ENCODE data around the gene MYO5B.

Gene MYO5B

DNA sequence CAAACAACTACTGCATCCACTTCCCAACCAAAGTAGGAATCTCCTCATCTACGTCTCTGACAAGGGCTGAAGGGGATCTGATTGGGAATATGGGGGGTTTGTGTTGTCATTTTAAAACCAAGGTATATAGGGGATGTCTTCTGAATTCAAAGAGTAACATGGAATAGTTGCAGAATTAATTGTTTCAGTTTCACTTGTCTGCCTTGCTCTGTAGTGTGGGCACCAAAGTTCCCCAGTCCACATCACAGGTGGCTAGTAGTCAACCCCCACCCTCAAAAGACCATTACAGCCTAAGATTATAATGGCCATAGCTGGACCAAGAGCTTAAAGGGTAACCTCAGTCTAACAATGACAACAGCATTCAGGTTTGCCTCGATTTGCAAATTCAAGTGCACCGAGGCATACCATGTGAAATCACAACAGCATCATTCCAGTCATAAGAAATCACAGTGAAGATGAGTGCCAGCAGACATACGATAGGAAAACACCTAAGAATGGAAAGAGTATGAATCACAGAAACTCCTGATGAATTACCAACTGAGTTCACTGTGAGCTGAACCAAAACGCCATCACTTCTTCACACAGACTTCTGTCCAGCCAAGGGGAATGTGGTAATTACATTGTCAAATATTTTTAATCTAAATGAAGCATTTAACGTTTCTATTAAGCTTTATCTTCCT is 52.4 kb downstream of the MYO5B start:
- DNase-seq (ENCODE audit: low read depth) = no peak
- H3K4me3 ChIP-seq (ENCODE audit: low read depth, low read length) = no peak overlapping the region
- TF ChIP-seq MAX (IDR thresholded peaks at IDR 0.05; ENCODE audit: low read depth, low read length) (no peak), POLR2A (IDR thresholded peaks at IDR 0.05; ENCODE audit: extremely low read depth, insufficient read length) (no peak), MYC (IDR thresholded peaks at IDR 0.05; ENCODE audit: low read depth, low read length) (no peak)
- TF ChIP-seq, protein P1, sequence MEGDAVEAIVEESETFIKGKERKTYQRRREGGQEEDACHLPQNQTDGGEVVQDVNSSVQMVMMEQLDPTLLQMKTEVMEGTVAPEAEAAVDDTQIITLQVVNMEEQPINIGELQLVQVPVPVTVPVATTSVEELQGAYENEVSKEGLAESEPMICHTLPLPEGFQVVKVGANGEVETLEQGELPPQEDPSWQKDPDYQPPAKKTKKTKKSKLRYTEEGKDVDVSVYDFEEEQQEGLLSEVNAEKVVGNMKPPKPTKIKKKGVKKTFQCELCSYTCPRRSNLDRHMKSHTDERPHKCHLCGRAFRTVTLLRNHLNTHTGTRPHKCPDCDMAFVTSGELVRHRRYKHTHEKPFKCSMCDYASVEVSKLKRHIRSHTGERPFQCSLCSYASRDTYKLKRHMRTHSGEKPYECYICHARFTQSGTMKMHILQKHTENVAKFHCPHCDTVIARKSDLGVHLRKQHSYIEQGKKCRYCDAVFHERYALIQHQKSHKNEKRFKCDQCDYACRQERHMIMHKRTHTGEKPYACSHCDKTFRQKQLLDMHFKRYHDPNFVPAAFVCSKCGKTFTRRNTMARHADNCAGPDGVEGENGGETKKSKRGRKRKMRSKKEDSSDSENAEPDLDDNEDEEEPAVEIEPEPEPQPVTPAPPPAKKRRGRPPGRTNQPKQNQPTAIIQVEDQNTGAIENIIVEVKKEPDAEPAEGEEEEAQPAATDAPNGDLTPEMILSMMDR (IDR thresholded peaks at IDR 0.05; ENCODE audit: low read depth, low read length) = no peak

GRCh38 chr18:50138181-50139064 is 56.5 kb downstream of the MYO5B start:
- TF ChIP-seq MYC (IDR thresholded peaks at IDR 0.05; ENCODE audit: low read depth, low read length) = no peak
- no peak for TF ChIP-seq MAX (IDR thresholded peaks at IDR 0.05; ENCODE audit: low read depth, low read length)
- TF ChIP-seq POLR2A (IDR thresholded peaks at IDR 0.05; ENCODE audit: extremely low read depth, insufficient read length) = no peak
- TF ChIP-seq, protein P1 (IDR thresholded peaks at IDR 0.05; ENCODE audit: low read depth, low read length) = no peak
- no peak for DNase-seq (ENCODE audit: low read depth)
- no peak overlapping the region for H3K4me3 ChIP-seq (ENCODE audit: low read depth, low read length)

DNA sequence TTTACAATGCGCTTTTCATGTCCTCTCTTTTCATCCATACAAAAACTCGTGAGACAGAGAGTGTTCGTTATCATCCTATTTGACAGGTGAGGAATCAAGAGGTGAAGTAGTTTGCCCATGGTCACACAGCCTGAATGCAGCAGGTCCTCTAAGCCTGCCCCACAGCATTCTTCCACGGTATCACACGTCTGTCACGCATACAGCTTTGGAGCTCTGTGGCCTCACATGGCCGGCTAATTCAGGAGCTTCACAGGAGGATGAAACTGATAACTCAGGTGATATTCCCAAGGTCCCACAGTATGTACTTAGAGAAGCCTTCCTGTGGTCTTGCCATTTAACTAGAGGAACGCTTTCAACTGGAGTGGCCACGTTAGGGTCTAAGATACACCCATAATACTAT is 59.0 kb downstream of the MYO5B start:
- TF ChIP-seq MAX (IDR thresholded peaks at IDR 0.05; ENCODE audit: low read depth, low read length) = no peak
- no peak for TF ChIP-seq POLR2A (IDR thresholded peaks at IDR 0.05; ENCODE audit: extremely low read depth, insufficient read length)
- TF ChIP-seq, protein P1 (IDR thresholded peaks at IDR 0.05; ENCODE audit: low read depth, low read length) = no peak
- TF ChIP-seq MYC (IDR thresholded peaks at IDR 0.05; ENCODE audit: low read depth, low read length) = no peak

GRCh38 chr18:50133526-50133925 is 61.4 kb downstream of the MYO5B start:
- TF ChIP-seq POLR2A (IDR thresholded peaks at IDR 0.05; ENCODE audit: extremely low read depth, insufficient read length) (no peak), MAX (IDR thresholded peaks at IDR 0.05; ENCODE audit: low read depth, low read length) (no peak), MYC (IDR thresholded peaks at IDR 0.05; ENCODE audit: low read depth, low read length) (no peak)
- TF ChIP-seq, protein P1 (IDR thresholded peaks at IDR 0.05; ENCODE audit: low read depth, low read length) = no peak
- H3K4me3 ChIP-seq (ENCODE audit: low read depth, low read length) = no peak overlapping the region
- no peak for DNase-seq (ENCODE audit: low read depth)

More for the DNA sequence above, 59.0 kb downstream of the MYO5B start:
- no peak for DNase-seq (ENCODE audit: low read depth)
- no peak overlapping the region for H3K4me3 ChIP-seq (ENCODE audit: low read depth, low read length)

GRCh38 chr18:50131591-50131990 is 63.4 kb downstream of the MYO5B start:
- no peak for DNase-seq (ENCODE audit: low read depth)
- no peak overlapping the region for H3K4me3 ChIP-seq (ENCODE audit: low read depth, low read length)
- TF ChIP-seq, protein P1 (IDR thresholded peaks at IDR 0.05; ENCODE audit: low read depth, low read length) = no peak
- TF ChIP-seq MAX (IDR thresholded peaks at IDR 0.05; ENCODE audit: low read depth, low read length) = no peak
- TF ChIP-seq POLR2A (IDR thresholded peaks at IDR 0.05; ENCODE audit: extremely low read depth, insufficient read length) = no peak
- no peak for TF ChIP-seq MYC (IDR thresholded peaks at IDR 0.05; ENCODE audit: low read depth, low read length)

All from NB4 (cell line).